DND-41 (cell line): ENCODE results near the gene STK32B.

Experiments
- EZH2 ChIP-seq: IDR thresholded peaks from 3 replicates; pipeline ENCODE4 v1.6.1; 2012; ENCODE audit warnings: borderline replicate concordance, low read depth, mild to moderate bottlenecking, moderate library complexity, low read length, inconsistent platforms; ENCODE audit not compliant: severe bottlenecking
- TF ChIP-seq, protein P1 (sequence below): IDR thresholded peaks from 2 replicates; pipeline ENCODE4 v1.5.1; 2012; ENCODE audit warnings: borderline replicate concordance, low read length, moderate library complexity, mild to moderate bottlenecking; ENCODE audit not compliant: poor library complexity, severe bottlenecking; ENCODE audit errors: extremely low read depth

DNA sequence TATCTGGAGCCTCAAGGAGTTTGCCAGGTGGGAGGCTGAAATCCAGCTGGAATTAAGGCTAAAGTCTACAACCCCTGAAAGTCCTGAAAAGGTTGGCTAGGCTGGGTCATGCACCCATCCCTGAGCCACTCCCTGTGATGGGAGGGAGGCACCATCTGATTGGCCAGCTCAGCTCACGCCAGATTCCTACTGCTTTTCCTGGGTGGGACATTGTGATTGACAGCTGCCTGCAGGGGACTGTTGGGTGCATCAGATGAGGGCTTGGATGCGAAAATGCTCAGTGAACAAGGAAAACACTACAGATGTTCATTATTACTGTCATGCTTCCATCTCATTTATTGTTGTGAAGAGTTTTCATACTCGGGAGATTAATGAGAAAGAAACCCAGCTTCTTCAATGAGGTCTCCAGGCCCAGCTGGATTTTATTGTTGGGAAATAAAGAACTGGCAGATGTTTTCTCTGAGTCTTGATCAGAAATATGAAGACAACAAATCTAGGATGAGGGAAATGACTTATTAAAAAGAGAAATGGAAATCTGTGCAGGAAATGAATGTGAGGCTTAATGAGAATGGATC, 185.9 kb downstream of the STK32B start:
- no peak for TF ChIP-seq EZH2
- TF ChIP-seq, protein P1, sequence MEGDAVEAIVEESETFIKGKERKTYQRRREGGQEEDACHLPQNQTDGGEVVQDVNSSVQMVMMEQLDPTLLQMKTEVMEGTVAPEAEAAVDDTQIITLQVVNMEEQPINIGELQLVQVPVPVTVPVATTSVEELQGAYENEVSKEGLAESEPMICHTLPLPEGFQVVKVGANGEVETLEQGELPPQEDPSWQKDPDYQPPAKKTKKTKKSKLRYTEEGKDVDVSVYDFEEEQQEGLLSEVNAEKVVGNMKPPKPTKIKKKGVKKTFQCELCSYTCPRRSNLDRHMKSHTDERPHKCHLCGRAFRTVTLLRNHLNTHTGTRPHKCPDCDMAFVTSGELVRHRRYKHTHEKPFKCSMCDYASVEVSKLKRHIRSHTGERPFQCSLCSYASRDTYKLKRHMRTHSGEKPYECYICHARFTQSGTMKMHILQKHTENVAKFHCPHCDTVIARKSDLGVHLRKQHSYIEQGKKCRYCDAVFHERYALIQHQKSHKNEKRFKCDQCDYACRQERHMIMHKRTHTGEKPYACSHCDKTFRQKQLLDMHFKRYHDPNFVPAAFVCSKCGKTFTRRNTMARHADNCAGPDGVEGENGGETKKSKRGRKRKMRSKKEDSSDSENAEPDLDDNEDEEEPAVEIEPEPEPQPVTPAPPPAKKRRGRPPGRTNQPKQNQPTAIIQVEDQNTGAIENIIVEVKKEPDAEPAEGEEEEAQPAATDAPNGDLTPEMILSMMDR: no peak
